Ovary (tissue), 3 donors: Measurements from ENCODE around the gene FEV.
A peak's percentile ranks its signal among the peaks of the same experiment; 100 is the strongest.

Experiments
- CTCF ChIP-seq, 3 donors: fragments of 450-650 bp in 2 of 3; fragments of 200-600 bp in 1 of 3; IDR thresholded peaks; one replicate each; pipeline versions ENCODE4 v1.5.1 to v1.8.0; 2016 to 2022; ENCODE audit warnings: antibody characterized with exemption in 3 of 3, mild to moderate bottlenecking in 1 of 3
- EP300 ChIP-seq: sonication (generic); formaldehyde crosslinking; IDR thresholded peaks from one replicate; pipeline ENCODE4 v1.6.1; 2017; ENCODE audit warnings: antibody characterized with exemption
- POLR2A ChIP-seq: fragments of 450-650 bp; IDR thresholded peaks from one replicate; pipeline ENCODE4 v1.6.1; 2017; ENCODE audit warnings: antibody characterized with exemption, mild to moderate bottlenecking, moderate library complexity
- donor health status: DM: no; HTN: no; CAD: no.

- TF ChIP-seq CTCF (IDR thresholded peaks at IDR 0.05): peak; percentile 54 to 79 (median 77)
- TF ChIP-seq POLR2A: no peak
- no peak for TF ChIP-seq EP300
These were observed 44.8 kb upstream of the FEV start for GRCh38 chr2:219029829-219030165.
